ENCODE results near the gene CASP8AP2. TPM values are rescaled to one million over a fixed set of nuclear protein-coding genes. Genes with fewer than 3 reads are reported as not detected.
"Not testable (repeated sequence)": the region's sequence is repeated elsewhere in the genome, so short reads cannot be mapped to it uniquely, and the experiment has no call there.

CASP8AP2 gene
- total RNA-seq, 6 experiments from 2014 or later: 8.8 to 11.5 (median 10.8) TPM

DNA sequence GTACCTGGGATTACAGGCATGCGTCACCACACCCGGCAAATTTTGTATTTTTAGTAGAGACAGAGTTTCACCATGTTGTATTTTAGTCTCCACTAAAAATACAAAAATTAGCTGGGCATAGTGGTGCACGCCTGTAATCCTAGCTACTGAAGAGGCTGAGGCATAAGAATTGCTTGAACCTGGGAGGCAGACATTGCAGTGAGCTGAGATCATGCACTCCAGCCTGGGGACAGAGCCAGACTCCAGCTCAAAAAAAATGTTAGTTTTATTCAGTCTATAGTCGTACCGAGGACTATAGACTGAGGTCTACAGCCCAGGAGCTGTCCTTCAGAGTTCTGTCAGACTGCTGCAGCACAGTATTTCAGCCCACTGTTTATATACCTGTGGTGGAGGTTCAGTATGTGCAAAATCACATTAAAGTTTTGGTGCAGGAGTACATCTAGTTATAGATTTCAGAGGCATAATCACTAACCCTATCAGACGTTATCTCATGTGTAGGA, 3.6 kb upstream of the CASP8AP2 start:
- no peak overlapping the region for H3K4me3 Mint-ChIP-seq
- no peaks in the 10 kb centered on the region for H3K9me3 Mint-ChIP-seq
- peak; percentile 43 for DNase-seq
- no peak overlapping the region for H3K27ac Mint-ChIP-seq
- H3K36me3 Mint-ChIP-seq (ENCODE audit: low read depth): peaks cover 5% of the 10 kb centered on the region; the same call in 1 of the 2 replicates
- peaks cover 14% of the 10 kb centered on the region for H3K4me1 Mint-ChIP-seq (ENCODE audit: low read depth)
- TF ChIP-seq, protein P1, sequence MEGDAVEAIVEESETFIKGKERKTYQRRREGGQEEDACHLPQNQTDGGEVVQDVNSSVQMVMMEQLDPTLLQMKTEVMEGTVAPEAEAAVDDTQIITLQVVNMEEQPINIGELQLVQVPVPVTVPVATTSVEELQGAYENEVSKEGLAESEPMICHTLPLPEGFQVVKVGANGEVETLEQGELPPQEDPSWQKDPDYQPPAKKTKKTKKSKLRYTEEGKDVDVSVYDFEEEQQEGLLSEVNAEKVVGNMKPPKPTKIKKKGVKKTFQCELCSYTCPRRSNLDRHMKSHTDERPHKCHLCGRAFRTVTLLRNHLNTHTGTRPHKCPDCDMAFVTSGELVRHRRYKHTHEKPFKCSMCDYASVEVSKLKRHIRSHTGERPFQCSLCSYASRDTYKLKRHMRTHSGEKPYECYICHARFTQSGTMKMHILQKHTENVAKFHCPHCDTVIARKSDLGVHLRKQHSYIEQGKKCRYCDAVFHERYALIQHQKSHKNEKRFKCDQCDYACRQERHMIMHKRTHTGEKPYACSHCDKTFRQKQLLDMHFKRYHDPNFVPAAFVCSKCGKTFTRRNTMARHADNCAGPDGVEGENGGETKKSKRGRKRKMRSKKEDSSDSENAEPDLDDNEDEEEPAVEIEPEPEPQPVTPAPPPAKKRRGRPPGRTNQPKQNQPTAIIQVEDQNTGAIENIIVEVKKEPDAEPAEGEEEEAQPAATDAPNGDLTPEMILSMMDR (IDR thresholded peaks at IDR 0.05): no peak
- H3K27me3 Mint-ChIP-seq (ENCODE audit: insufficient read depth): no peaks in the 10 kb centered on the region; the same call in 1 of the 2 replicates

DNA sequence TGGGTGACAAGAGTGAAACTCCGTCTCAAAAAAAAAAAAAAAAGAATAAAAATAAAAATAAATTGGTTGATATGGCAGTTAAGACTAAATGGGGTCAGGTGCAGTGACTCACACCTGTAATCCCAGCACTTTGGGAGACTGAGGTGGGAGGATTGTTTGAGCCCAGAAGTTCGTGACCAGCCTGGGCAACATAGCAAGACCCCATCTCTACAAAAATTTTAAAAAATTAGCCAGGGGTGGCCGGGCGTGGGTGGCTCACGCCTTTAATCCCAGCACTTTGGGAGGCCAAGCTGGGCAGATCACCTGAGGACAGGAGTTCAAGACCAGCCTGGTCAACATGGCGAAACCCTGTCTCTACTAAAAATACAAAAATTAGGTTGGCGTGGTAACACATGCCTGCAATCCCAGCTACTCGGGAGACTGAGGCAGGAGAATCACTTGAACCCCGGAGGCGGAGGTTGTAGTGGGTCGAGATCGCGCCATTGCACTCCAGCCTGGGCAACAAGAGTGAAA, 1.1 kb upstream of the CASP8AP2 start:
- peaks cover 17% of the 10 kb centered on the region; the same call in 1 of the 2 replicates for H3K36me3 Mint-ChIP-seq (ENCODE audit: low read depth)
- H3K9me3 Mint-ChIP-seq; H3K27me3 Mint-ChIP-seq (ENCODE audit: insufficient read depth); DNase-seq: not testable (repeated sequence)
- peak overlapping the region; percentile 85 for H3K27ac Mint-ChIP-seq
- peaks cover 15% of the 10 kb centered on the region for H3K4me1 Mint-ChIP-seq (ENCODE audit: low read depth)
- peak overlapping the region; percentile 99 for H3K4me3 Mint-ChIP-seq

DNA sequence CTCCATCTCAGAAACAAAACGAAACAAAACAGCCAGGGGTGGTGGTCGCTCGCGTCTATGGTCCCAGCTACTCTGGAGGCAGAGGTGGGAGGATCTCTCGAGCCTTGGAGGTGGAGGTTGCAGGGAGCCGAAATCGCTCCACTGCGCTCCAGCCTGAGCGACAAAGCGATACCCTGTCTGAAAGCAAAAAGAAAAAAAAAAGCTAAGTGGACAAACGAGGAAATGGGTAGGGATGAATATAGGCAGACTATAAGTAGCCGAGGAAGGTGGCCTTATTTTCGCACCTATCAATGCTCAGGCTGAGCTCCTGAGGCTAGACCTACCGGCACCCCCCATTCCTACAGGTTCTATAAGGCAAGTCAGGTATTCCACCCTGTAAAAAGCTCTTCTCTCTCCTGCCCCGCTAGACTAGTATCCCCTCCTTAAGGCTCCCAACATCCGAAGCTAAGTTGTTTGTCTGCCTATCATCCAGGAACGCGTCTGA, 650 bp upstream of the CASP8AP2 start:
- Mint-ChIP-seq H3K36me3 (ENCODE audit: low read depth) (peaks cover 18% of the 10 kb centered on the region; the same call in 1 of the 2 replicates), H3K27ac (peak overlapping the region; percentile 85), H3K9me3 (no peaks in the 10 kb centered on the region), H3K4me3 (peak overlapping the region; percentile 99), H3K4me1 (ENCODE audit: low read depth) (peaks cover 15% of the 10 kb centered on the region), H3K27me3 (ENCODE audit: insufficient read depth) (no peaks in the 10 kb centered on the region; the same call in 1 of the 2 replicates)
- no peak for DNase-seq
- TF ChIP-seq, protein P1 (IDR thresholded peaks at IDR 0.05): no peak

DNA sequence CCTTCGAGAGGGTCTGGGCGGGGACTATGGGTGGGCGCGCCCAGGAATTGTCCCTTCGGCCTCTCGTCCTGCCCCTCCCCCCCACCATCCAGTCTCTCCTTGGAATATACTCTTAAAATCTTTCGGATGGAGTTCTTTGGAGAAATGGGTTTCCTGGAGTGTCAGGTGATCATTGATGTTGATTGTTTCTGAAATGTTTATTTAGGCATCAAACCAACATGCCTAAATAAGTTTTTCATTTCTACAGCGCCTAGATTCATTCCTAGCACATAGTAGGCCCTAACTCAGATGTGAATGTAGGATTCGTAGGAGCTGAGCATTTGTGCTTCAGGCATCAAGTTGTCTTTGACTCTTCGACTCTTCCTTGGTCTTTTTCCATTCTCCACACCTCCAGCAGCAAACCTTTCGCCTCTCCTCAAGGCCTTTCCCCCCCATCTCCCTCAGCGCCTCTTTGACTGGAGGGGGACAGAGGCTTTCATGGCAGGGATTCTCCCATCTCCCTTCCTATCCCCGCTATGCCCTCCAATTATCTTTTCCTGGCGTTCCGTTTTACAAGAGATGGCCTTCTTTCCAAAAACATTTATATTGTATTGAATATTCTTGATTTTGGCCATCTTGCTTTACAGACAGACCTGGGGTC, 610 bp downstream of the CASP8AP2 start:
- H3K27me3 Mint-ChIP-seq (ENCODE audit: insufficient read depth): no peaks in the 10 kb centered on the region

DNA sequence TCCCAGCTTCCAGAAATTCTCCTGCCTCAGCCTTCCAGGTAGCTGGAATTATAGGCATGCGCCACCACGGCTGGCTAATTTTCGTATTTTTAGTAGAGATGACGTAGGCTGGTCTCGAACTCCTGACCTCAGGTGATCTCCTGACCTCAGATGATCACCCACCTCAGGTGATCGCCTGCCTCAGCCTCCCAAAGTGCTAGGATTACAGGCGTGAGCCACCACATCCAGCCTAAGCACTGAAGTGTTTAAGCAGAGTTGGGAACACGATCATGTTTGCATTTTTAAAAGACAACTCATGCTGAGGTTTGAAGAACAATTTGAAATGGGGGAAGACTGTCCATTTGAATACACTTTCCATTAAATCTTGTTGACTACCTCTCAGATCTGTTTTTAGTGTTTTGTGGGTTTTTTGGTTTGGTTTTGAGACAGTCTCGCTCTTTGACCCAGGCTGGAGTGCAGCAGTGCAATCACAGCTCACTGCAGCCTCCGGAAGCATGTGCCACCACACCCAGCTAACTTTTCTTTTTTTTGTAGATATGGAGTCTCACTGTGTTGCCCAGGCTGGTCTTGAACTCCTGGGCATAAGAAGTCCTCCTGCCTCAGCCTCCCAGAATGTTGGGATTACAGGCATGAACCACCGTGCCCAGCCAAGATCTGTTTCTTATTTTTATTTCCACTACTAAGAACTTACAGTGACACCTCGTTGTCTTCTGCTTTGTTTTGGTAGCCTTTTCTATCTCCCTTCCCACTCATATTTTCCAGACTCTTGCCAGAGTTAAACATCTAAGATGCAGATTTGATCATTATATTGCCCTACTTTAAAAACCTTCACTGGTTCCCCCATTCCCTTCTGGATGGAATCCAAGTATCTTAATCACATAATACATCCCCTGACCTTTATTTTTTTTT, 5.5 kb downstream of the CASP8AP2 start:
- Mint-ChIP-seq H3K27ac (peak overlapping the region; percentile 53), H3K4me3 (peak overlapping the region; percentile 5; the same call in 1 of the 2 replicates), H3K9me3 (no peaks in the 10 kb centered on the region), H3K27me3 (ENCODE audit: insufficient read depth) (no peaks in the 10 kb centered on the region), H3K36me3 (ENCODE audit: low read depth) (peaks cover 36% of the 10 kb centered on the region), H3K4me1 (ENCODE audit: low read depth) (peaks cover 27% of the 10 kb centered on the region)
- peak; percentile 37 for DNase-seq
- TF ChIP-seq, protein P1 (IDR thresholded peaks at IDR 0.05): no peak

More for the DNA sequence above, 610 bp downstream of the CASP8AP2 start:
- Mint-ChIP-seq H3K27ac (peak overlapping the region; percentile 85), H3K36me3 (ENCODE audit: low read depth) (peaks cover 24% of the 10 kb centered on the region), H3K9me3 (no peaks in the 10 kb centered on the region), H3K4me3 (peak overlapping the region; percentile 99), H3K4me1 (ENCODE audit: low read depth) (peaks cover 22% of the 10 kb centered on the region)
- TF ChIP-seq, protein P1 (IDR thresholded peaks at IDR 0.05): no peak
- DNase-seq: no peak
